PC-3 (cell line): ENCODE results near the gene ANGPTL5. TPM values are rescaled to one million over a fixed set of nuclear protein-coding genes. Genes with fewer than 3 reads are reported as not detected.

Experiments
- ATAC-seq: fragments of 200-7000 bp; cut with Tn5 transposase; 2 replicates; pipeline ENCODE4 v1.9.1; 2020; ENCODE audit warnings: mild to moderate bottlenecking, moderate library complexity
- BruUV-seq: library from RNA; stranded (reverse); fragments of 400-500 nt; replicated peaks from 2 replicates; lab custom pipeline; 2021; lab: Mats Ljungman, UMichigan
- CTCF ChIA-PET: fragments of 300-600 bp; sonication (Branson Sonifier 250); formaldehyde crosslinking; loops from one replicate; lab custom pipeline; 2022; ENCODE audit warnings: antibody characterized with exemption; lab: Charles Lee
- POLR2A ChIA-PET: fragments of 300-600 bp; sonication (Branson Sonifier 250); formaldehyde crosslinking; loops from one replicate; lab custom pipeline; 2022; ENCODE audit warnings: antibody characterized with exemption; ENCODE audit not compliant: unreplicated experiment; lab: Charles Lee
- DNase-seq: peaks from one replicate; pipeline ENCODE4 v3.0.0-alpha.2; 2015
- H2AFZ ChIP-seq: fragments of 300-600 bp; sonication (generic); 2 replicates; pipeline ENCODE4 v1.6.0; 2016; ENCODE audit warnings: antibody characterized with exemption, low read length
- H3F3A ChIP-seq: fragments of 300-600 bp; sonication (generic); one replicate; pipeline ENCODE4 v1.6.0; 2017; ENCODE audit warnings: antibody characterized with exemption, low read length, control low read depth, mild to moderate bottlenecking; ENCODE audit not compliant: unreplicated experiment
- H3K27ac ChIP-seq: fragments of 300-600 bp; sonication (generic); 2 replicates; pipeline ENCODE4 v1.5.1; 2016; ENCODE audit warnings: mild to moderate bottlenecking, low read length
- H3K27me3 ChIP-seq: fragments of 300-600 bp; sonication (generic); 2 replicates; pipeline ENCODE4 v1.6.1; 2016; ENCODE audit warnings: low read length, mixed read lengths
- H3K36me3 ChIP-seq: fragments of 300-600 bp; sonication (generic); 2 replicates; pipeline ENCODE4 v1.6.1; 2016; ENCODE audit warnings: low read depth, mixed run types, low read length, mixed read lengths
- H3K4me1 ChIP-seq: fragments of 300-600 bp; sonication (generic); 2 replicates; pipeline ENCODE4 v1.5.1; 2016; ENCODE audit warnings: low read length; ENCODE audit not compliant: insufficient read depth
- H3K4me2 ChIP-seq: fragments of 300-600 bp; sonication (generic); 2 replicates; pipeline ENCODE4 v1.6.0; 2016; ENCODE audit warnings: low read length
- H3K4me3 ChIP-seq: fragments of 300-600 bp; sonication (generic); 2 replicates; pipeline ENCODE4 v1.5.1; 2016; ENCODE audit warnings: mild to moderate bottlenecking, low read length, mixed read lengths
- H3K79me2 ChIP-seq: fragments of 300-600 bp; sonication (generic); 2 replicates; pipeline ENCODE4 v1.6.1; 2017; ENCODE audit warnings: low read length, mixed read lengths
- H3K9ac ChIP-seq: fragments of 300-600 bp; sonication (generic); 2 replicates; pipeline ENCODE4 v1.6.0; 2016; ENCODE audit warnings: mild to moderate bottlenecking, low read length
- H3K9me2 ChIP-seq: fragments of 300-600 bp; sonication (generic); replicated peaks from 2 replicates; pipeline ENCODE4 v1.6.1; 2016; ENCODE audit warnings: mixed run types, low read length, mixed read lengths
- H3K9me3 ChIP-seq: fragments of 300-600 bp; sonication (generic); 2 replicates; pipeline ENCODE4 v1.6.1; 2016; ENCODE audit warnings: low read length, mixed read lengths
- H4K20me1 ChIP-seq: fragments of 300-600 bp; sonication (generic); 2 replicates; pipeline ENCODE4 v1.6.1; 2016; ENCODE audit warnings: low read length, mixed read lengths
- EZH2 ChIP-seq: fragments of 300-600 bp; sonication (generic); IDR thresholded peaks from one replicate; pipeline ENCODE4 v1.6.1; 2017; ENCODE audit warnings: antibody characterized with exemption, mild to moderate bottlenecking, low read length; ENCODE audit not compliant: unreplicated experiment
- EZH2phosphoT487 ChIP-seq: fragments of 300-600 bp; sonication (generic); IDR thresholded peaks from 2 replicates; pipeline ENCODE4 v1.6.1; 2018; ENCODE audit warnings: mild to moderate bottlenecking, antibody characterized with exemption, low read length, borderline replicate concordance
- intact Hi-C: fragments of 100-400 bp; cut with micrococcal nuclease; formaldehyde crosslinking; loops from 2 replicates; pipeline ENCODE4 v1.9.0; 2023
- total RNA-seq: library from RNA; depleted of rRNA; stranded (reverse); fragments of >200 nt; gene quantifications from 2 replicates; pipeline ENCODE4 v1.2.3, GENCODE V29; 2014
- TF ChIP-seq, protein P1 (sequence below): fragments of 300-600 bp; sonication (generic); conservative IDR thresholded peaks from 2 replicates; pipeline ENCODE4 v1.5.1; 2017; ENCODE audit warnings: antibody characterized with exemption, low read depth, mild to moderate bottlenecking, low read length

Gene ANGPTL5
- total RNA-seq, 1 experiment from 2014 or later: not detected

DNA sequence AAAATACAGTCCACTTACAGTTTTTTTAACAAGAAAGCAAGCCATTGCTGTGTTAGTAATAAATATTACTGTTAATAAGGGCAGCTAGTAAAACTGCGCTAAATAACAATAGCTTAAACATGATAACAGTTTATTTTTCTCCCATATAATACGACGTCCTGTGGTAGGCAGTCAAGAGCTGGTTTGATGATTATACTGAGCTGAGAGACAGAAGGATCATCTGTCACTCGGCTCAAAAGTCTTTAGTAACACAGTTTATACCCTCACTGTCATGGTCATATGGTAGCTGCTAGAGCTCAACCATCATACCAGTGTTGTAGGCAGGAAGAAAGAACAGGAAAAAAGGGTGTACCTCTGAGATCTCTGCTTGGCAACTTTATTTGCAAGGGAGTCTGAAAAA is 29.1 kb upstream of the ANGPTL5 start:
- Histone ChIP-seq H3K4me3 (no peak overlapping the region), H3K4me2 (no peak overlapping the region), H3K36me3 (no peaks in the 10 kb centered on the region), H3K9me3 (no peaks in the 10 kb centered on the region), H3K79me2 (no peaks in the 10 kb centered on the region), H3K9me2 (no peaks in the 10 kb centered on the region), H3K27ac (no peak overlapping the region), H3F3A (no peaks in the 10 kb centered on the region), H4K20me1 (no peaks in the 10 kb centered on the region), H3K4me1 (no peaks in the 10 kb centered on the region), H2AFZ (no peak overlapping the region), H3K9ac (no peak overlapping the region), H3K27me3 (no peaks in the 10 kb centered on the region)
- ATAC-seq (no peak), DNase-seq (no peak)
- POLR2A ChIA-PET: no interaction called here
- no TSS peak for BruUV-seq
- intact Hi-C loops: no loop called here
- TF ChIP-seq, protein P1, sequence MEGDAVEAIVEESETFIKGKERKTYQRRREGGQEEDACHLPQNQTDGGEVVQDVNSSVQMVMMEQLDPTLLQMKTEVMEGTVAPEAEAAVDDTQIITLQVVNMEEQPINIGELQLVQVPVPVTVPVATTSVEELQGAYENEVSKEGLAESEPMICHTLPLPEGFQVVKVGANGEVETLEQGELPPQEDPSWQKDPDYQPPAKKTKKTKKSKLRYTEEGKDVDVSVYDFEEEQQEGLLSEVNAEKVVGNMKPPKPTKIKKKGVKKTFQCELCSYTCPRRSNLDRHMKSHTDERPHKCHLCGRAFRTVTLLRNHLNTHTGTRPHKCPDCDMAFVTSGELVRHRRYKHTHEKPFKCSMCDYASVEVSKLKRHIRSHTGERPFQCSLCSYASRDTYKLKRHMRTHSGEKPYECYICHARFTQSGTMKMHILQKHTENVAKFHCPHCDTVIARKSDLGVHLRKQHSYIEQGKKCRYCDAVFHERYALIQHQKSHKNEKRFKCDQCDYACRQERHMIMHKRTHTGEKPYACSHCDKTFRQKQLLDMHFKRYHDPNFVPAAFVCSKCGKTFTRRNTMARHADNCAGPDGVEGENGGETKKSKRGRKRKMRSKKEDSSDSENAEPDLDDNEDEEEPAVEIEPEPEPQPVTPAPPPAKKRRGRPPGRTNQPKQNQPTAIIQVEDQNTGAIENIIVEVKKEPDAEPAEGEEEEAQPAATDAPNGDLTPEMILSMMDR: no peak
- TF ChIP-seq EZH2 (no peak), EZH2phosphoT487 (no peak)
- CTCF ChIA-PET: interaction anchor here (0.6 kb wide), 2 partner anchors 28 to 62 kb away, joined by 8 to 10 read pairs; no protein-coding TSS in a partner anchor

DNA sequence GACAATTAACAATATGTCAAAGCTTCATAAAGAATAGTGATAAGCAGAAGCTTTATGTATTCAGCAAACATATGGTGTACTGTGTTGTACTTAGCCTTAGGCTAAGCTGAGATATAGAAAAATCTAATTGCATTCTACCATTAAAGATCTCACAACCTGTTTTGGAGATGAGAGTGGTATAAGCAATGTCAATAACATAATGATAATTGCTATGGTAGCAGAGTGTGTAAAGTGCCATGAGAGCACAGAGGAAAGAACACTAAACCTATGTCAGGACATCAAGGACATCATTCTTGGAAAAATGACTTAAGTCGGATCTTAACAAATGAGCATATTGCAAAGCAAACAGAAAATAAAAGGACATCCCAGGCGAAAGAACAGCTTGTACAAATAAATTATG is 28.6 kb upstream of the ANGPTL5 start:
- POLR2A ChIA-PET: no interaction called here
- H3K9ac ChIP-seq: no peak overlapping the region
- no peaks in the 10 kb centered on the region for H3K27me3 ChIP-seq
- intact Hi-C loops: no loop called here
- H4K20me1 ChIP-seq: no peaks in the 10 kb centered on the region
- no peaks in the 10 kb centered on the region for H3F3A ChIP-seq
- no peak overlapping the region for H3K4me2 ChIP-seq
- no peaks in the 10 kb centered on the region for H3K79me2 ChIP-seq
- no peak overlapping the region for H3K27ac ChIP-seq
- no TSS peak for BruUV-seq
- ATAC-seq (no peak), DNase-seq (no peak)
- H3K4me1 ChIP-seq: no peaks in the 10 kb centered on the region
- no peaks in the 10 kb centered on the region for H3K9me3 ChIP-seq
- H3K4me3 ChIP-seq: no peak overlapping the region
- no peaks in the 10 kb centered on the region for H3K36me3 ChIP-seq
- no peak overlapping the region for H2AFZ ChIP-seq
- TF ChIP-seq, protein P1: no peak
- TF ChIP-seq EZH2: no peak
- no peak for TF ChIP-seq EZH2phosphoT487
- no peaks in the 10 kb centered on the region for H3K9me2 ChIP-seq
- CTCF ChIA-PET: no interaction called here

DNA sequence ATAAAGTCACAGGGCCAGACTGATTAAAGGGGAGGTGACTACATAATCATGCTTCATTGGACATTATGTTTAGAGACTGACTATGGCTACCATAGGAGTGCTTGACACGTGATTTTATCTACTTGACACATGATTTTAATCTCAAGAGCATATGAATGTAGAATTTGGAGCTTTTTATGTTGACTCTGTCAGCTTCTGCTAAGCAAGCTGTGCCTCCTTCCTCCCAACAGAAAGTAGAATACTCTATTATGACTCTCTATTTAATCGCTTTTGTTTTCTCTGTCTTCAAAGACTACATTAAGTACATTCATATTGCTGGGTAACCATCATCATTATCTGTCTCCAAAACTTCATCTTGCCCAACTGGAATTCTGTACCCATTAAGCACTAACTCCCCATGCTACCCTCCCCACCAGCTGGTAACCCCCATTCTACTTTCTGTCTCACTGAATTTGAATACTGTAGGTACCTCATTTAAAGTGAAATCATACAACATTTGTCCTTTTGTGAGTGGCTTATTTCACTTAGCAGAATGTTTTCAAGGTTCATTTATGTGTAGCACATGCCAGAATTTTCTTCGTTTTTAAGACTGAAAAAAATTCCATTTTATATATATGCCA is 24.7 kb upstream of the ANGPTL5 start:
- ChIA-PET CTCF (no interaction called here), POLR2A (no interaction called here)
- DNase-seq: no peak
- H3K4me2 ChIP-seq: no peak overlapping the region
- no TSS peak for BruUV-seq
- no peak overlapping the region for H3K9ac ChIP-seq
- H2AFZ ChIP-seq: no peak overlapping the region
- H3K9me2 ChIP-seq: no peaks in the 10 kb centered on the region
- H3K4me3 ChIP-seq: no peak overlapping the region
- H3K36me3 ChIP-seq: no peaks in the 10 kb centered on the region
- ATAC-seq: no peak
- H3K4me1 ChIP-seq: no peaks in the 10 kb centered on the region
- intact Hi-C loops: no loop called here
- no peaks in the 10 kb centered on the region for H3K27me3 ChIP-seq
- no peaks in the 10 kb centered on the region for H3K79me2 ChIP-seq
- no peak overlapping the region for H3K27ac ChIP-seq
- TF ChIP-seq EZH2 (no peak), EZH2phosphoT487 (no peak)
- TF ChIP-seq, protein P1: no peak
- no peaks in the 10 kb centered on the region for H3K9me3 ChIP-seq
- H4K20me1 ChIP-seq: no peaks in the 10 kb centered on the region
- no peaks in the 10 kb centered on the region for H3F3A ChIP-seq
